ENCODE data around the gene PES1. TPM values are rescaled to one million over a fixed set of nuclear protein-coding genes. Genes with fewer than 3 reads are reported as not detected.

Gene PES1
- total RNA-seq, 1 donor from 2014 or later: 97.5 TPM

DNA sequence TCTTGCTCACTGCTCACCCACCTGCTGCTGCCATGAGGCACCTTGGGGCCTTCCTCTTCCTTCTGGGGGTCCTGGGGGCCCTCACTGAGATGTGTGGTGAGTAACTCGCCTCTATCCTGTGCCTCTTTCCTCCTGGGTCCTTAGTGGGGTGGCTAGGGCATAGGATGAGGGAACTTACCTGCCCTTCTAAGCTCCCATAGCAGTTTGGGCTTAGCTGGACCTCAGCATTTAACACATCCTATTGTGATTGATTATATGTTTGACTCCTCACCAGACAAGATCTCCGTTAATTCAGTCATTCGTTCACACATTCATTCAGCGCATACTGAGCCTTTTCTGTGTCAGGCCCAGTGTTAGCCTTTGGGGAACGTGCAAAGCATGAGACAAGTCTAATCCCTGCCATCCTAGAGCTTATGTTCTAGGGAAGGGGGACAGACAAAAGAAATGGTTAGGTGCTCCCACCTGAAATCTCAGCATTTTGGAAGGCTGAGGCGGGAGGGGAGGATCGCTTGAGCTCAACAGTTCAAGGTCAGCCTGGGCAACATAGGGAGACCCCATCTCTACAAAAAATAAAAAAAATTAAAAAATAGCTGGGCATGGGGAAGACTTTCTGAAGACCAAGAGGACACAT lies 15.7 kb upstream of the PES1 start:
- peak overlapping the region; percentile 66 for H3K4me3 ChIP-seq (ENCODE audit: low read depth, low read length)
- DNase-seq (ENCODE audit: low read depth): no peak
- TF ChIP-seq, protein P1, sequence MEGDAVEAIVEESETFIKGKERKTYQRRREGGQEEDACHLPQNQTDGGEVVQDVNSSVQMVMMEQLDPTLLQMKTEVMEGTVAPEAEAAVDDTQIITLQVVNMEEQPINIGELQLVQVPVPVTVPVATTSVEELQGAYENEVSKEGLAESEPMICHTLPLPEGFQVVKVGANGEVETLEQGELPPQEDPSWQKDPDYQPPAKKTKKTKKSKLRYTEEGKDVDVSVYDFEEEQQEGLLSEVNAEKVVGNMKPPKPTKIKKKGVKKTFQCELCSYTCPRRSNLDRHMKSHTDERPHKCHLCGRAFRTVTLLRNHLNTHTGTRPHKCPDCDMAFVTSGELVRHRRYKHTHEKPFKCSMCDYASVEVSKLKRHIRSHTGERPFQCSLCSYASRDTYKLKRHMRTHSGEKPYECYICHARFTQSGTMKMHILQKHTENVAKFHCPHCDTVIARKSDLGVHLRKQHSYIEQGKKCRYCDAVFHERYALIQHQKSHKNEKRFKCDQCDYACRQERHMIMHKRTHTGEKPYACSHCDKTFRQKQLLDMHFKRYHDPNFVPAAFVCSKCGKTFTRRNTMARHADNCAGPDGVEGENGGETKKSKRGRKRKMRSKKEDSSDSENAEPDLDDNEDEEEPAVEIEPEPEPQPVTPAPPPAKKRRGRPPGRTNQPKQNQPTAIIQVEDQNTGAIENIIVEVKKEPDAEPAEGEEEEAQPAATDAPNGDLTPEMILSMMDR (conservative IDR thresholded peaks at IDR 0.05; ENCODE audit: low read depth, low read length): no peak

DNA sequence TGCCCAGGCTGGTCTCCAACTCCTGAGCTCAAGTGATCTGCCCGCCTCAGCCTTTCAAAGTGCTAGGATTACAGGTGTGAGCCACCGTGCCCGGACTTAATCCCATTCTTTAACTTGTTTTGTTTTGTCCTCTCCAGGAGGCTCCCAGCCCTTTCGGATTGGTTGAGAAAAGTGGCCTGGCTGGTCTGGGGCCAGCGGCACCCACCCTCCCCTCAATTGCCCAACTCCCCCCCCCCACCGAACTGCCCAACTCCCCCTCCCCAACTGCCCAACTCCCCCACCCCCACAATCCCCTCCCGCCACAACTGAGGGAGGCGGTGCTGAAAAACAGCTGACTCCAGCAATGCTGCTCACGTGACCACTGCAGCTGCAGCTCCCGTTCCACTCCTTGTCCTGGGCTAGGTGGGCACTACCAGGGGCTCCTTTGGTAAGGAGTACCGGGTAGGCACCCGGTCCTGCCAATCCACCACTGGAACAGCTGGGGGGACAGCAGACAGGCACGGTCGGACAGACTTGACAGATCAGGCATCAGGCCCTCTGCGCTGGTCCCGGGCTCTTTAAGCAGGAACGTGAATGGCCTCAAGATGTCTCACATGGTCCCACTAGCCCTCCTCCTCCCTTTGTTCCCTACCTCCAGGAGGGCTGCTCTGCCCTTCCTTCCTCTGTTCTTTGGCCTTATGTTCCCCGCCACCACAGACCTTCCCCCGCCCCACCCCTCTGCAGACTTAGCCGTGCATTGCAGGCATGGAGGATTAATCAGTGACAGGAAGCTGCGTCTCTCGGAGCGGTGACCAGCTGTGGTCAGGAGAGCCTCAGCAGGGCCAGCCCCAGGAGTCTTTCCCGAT lies 15.0 kb upstream of the PES1 start, which contains the start of gene TCN2:
Gene TCN2, plus strand, starts transcription at position 720 of the 845 bp plus-strand sequence. CDS start 158 bp downstream, outside the sequence.
- peak within 1 kb of the TSS; percentile 66 for H3K4me3 ChIP-seq (ENCODE audit: low read depth, low read length)
- peak; percentile 74 for DNase-seq (ENCODE audit: low read depth)
- TF ChIP-seq, protein P1 (conservative IDR thresholded peaks at IDR 0.05; ENCODE audit: low read depth, low read length): no peak

DNA sequence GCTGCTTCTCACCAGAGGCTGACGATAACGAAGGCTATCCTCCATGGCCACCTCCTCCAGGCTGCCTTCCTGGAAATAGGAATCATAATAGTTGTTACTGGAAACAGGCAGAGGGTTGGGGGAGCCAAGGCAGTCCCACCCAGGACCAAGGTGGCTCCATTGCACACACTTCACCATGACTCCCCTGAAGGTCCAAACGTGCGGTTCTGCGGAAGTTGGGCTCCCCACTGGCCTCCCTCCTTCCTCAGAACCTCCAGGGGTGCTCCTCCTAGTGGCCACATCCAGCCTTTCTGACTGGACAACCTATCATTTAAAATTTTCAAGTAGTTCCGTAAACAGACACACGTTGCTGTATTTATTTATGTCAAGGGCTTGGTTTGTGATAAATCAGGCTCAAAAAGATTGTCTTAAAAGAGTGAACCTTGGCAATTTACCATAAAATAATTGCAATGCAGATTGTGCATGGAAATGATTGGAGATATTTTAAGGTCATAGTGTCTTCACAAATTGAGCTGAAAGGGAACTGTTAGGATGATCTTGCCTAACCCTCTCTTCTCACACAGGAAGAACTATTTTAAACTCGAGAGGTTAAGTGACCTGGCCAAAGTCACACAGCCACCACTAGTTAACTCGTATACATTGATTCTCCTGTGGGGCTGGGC lies 13.9 kb upstream of the PES1 start:
- peak overlapping the region; percentile 66 for H3K4me3 ChIP-seq (ENCODE audit: low read depth, low read length)
- TF ChIP-seq, protein P1 (conservative IDR thresholded peaks at IDR 0.05; ENCODE audit: low read depth, low read length): peak; percentile 90
- no peak for DNase-seq (ENCODE audit: low read depth)

DNA sequence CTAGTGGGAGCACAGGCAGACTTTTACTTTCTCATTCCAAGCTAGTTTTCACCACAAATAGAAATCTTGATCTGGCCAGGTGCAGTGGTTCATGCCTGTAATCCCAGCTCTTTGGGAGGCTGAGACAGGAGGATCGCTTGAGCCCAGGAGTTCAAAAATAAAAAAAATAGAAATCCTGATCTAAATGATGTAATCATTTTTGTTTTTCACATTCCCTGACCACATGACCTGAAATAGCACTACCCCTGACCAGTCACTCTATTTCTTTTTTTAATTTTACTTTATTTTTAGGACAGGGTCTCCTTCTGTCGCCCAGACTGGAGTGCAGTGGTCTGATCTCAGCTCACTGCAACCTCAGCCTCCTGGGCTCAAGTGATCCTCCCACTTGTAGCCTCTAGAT lies 13.0 kb upstream of the PES1 start:
- TF ChIP-seq, protein P1 (conservative IDR thresholded peaks at IDR 0.05; ENCODE audit: low read depth, low read length): no peak
- DNase-seq (ENCODE audit: low read depth): no peak
- no peak overlapping the region for H3K4me3 ChIP-seq (ENCODE audit: low read depth, low read length)

DNA sequence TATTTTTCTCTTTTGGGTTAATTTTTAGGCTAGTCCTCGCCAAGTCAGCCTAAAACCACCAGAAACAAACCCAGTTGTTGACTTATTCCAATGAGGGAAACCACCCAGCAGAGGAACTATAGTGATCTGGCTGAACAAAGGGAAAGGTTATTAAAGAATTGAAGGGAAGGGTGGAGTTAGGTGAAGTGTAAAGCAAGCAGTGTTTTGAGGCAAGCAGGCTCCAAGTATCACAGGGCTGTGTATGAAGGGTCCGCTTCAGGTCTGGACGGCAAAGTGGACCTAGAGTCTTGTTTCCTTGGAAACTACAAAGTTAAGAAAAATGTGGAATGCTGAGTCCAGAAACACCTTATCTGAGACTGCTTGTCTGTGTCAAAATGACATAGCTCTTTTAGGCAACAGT lies 12.1 kb upstream of the PES1 start:
- no peak overlapping the region for H3K4me3 ChIP-seq (ENCODE audit: low read depth, low read length)
- TF ChIP-seq, protein P1 (conservative IDR thresholded peaks at IDR 0.05; ENCODE audit: low read depth, low read length): no peak
- DNase-seq (ENCODE audit: low read depth): no peak

DNA sequence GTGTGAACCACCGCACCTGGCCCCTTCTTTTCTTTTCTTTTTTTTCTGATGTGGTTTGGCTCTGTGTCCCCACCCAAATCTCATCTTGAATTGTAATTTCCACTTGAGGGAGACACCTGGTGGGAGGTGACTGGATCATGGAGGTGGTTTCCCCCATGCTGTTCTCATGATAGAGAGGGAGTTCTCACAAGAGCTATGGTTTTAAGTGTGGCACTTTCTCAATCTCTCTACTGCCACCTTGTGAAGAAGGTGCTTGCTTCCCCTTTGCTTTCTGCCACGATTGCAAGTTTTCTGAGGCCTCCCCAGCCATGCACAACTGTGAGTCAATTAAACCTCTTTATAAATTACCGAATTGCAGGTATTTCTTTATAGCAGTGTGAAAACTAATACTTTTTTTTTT lies 10.3 kb upstream of the PES1 start:
- DNase-seq (ENCODE audit: low read depth): no peak
- TF ChIP-seq, protein P1 (conservative IDR thresholded peaks at IDR 0.05; ENCODE audit: low read depth, low read length): peak; percentile 70
- no peak overlapping the region for H3K4me3 ChIP-seq (ENCODE audit: low read depth, low read length)

All from epithelial cell of proximal tubule (primary cell).